Cerebellar nuclear complex (tissue), 1 donor: ENCODE data around the gene GPAT2.
"Not testable (repeated sequence)": the region's sequence is repeated elsewhere in the genome, so short reads cannot be mapped to it uniquely, and the experiment has no call there.

Source experiments
- DNase-seq, 2 experiments: peaks; one replicate each; lab custom pipeline; 2025; lab: John Stamatoyannopoulos, UW

The GPAT2 gene

DNA sequence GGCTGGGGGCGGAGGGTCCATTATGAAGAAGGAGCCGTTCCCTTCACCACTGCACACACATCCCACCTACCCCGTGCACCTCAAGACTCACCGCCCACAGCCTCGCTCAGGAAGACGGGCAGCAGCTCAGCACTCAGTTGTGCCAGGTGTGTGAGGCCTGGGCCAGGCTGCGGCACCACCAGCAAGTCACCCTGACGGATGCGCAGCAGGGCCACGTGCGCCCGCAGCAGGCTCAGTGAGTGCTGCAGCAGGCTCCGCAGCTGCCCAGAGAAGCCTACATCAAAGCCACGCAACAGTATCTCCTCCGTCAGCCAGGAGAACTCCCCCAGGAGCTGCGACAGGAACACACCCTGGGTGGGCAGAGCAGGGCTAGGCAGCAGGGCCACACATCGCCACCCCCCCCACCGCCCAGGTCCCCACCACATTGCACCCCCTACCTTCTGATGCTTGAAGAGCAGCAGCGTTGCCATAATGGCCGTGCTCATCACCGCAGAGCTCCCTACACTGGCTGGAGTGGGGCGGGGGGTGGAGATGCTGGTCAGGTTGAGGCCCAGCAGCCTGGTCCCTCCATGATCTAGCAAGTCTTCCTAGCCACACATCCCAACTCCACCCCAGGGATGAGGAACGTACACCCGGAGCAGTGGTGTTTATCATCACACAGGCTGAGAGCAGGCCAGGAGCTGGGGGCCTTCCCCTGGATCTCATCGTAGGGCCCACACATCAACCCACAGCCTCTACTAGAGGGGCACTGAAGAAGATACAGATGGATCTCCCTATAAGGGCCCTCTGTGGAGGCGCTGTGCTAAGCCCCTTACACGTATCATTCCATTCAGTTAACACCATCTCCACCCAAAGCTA, 10.2 kb downstream of the GPAT2 start:
- DNase-seq, result no peak

DNA sequence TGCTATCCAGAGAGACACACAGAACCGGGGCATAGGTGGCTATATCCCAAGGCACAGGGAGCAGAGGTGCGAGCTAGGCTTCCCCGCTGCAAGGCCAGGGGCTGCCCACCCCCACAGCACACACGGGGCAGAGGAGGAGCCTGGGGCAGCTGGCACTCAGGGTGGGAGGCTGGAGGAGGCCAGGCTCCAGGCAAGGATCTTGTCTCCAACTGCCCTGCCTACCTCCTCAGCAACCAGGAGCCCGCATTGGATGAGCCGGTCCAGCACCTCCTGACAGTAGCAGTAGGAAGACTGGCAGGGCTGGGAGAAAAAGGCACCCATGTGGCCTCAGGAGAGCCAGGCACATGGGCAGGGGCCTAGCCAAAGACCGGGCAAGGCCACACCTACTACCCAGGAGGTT, 11.0 kb downstream of the GPAT2 start:
- not testable (repeated sequence) for DNase-seq

DNA sequence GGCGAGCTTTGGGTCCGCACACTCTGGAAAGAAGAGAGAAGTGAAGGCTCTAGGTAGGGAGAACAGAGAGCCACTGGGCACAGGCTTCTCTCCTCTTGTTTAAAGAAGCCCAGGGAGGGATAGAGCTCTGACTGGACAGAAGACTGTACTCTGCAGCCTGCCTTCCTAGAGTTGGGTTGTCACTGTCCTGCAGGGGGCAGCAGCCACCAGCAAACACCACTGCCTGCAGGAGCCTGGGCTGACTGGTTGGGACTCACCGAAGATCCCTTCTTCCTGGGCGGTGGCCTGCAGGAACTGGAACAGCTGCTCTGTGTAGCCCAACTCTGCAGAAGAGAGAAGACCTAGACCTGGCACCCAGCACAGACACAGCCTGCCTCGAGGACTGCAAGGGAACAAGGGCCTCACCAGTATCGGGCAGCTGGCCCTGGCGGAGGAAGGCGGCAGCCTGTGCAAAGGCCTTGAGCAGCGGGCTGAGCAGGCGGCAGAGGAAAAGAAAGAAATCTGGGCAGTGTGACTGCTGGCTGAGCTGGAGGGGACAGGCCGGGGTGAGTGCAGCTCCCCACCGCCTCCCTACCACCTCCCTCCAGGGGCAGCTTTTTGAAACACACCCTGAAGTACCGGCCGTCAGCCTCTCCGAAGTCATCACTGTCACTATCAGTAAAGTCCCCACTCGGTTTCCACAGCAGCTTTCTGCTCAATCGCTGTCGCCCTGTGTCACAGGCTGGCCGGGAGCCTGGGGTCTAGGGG, 11.8 kb downstream of the GPAT2 start:
- DNase-seq, result not testable (repeated sequence)

DNA sequence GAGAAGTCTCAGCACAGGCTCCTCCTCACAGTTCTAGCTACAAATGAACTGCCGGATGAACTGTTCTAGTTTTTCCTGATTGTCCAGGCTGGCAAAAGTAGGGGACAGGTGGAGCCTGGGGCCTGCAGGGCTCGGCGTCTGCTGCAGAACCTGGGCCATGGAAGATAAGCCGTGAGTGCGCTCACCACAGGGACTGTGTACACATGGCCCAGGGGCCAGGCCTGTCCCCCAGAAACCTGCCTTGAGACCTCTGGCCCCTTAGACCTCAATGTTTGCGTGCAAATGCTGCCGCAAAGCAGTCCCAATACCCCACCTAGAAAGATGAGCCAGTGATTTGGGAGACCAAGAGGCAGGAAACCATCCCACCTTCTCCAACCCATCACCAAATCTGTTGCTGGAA, 12.6 kb downstream of the GPAT2 start:
- not testable (repeated sequence) for DNase-seq

DNA sequence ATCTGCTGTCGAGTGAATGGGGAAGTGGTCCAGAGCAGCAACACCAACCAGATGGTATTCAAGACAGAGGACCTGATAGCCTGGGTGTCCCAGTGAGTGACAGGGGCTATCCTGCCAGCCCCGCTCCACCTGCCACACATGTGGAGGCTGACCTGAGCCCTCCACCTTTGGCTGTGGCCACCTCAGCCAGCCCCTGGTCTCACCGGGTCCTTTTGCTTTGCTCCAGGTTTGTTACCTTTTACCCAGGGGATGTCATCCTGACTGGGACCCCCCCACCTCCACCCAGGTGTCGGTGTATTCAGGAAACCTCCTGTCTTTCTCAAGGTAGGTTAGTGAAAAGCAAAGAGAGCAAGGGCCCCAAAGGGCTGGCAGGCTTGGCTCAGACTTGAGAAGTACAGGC, 13.6 kb downstream of the GPAT2 start:
- not testable (repeated sequence) for DNase-seq

DNA sequence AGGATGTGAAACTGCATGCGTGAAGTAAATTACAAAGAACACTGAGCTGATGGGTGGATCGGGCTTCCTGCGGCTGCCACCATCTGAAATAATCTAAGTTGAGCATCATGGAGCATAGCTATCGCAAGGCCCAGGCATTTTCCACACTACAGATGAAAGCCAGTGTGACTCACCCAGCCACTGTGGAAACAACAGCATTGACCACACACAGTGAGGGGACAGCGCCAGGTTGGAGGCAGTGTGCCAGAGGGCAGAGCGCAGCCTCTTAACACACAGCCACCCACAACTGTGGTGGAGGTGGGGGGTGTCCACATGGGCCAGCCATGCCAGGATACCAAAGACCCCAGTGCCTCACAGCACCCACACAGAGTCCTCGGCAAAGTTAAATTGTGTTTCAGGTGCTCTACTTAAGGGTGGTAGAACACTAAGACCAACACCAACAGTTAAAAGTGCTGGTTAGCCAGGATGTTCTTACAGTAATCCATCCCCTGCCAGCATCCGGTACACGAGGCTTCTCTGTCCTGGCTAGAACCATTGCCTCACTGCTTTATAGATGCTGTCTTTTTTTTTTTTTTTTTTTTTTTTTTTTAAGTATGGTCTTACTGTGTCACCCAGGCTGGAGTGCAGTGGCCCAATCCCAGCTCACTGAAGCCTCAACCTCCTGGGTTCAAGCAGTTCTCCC, 14.7 kb downstream of the GPAT2 start:
- DNase-seq, result not testable (repeated sequence)

DNA sequence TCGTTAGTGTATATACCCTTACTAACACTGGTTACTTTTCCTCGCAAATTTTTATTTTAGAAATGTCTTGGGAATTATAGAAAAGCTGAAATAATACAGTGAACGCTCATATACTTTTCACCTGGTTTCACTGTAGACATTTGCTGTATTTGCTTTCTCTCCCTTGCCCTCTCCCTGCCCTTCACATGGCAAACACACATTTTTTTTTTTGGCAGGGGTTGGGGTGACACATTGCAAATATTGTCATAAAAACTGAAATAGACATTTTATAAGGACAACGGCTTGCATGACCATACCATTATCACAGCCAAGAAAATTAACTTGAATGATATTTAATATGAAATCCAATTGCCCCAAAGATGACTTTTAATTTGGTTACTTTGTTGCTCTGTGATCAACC, 18.4 kb downstream of the GPAT2 start:
- not testable (repeated sequence) for DNase-seq

DNA sequence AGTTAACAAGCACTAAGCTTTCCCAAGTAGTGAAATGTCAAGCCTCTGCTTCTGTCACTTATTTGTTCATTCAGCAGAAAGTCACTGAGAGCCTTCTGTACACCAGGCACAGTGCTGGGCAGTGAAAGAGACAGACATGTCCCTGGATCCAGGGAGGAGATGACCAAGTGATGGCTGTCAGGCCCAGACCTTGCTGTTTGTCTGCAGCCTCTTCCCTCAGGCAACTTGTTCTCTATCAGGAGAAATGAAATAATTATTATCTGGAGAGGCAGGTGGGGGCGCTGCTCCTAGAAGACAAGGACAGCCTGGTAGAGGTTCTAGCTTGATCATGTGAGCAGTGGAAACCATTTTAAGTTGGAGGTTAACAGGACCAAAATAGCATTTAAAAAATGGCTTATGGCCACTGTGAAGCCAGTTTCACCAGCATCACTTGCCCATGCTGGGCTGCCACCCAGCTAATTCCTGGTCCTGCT, 21.9 kb downstream of the GPAT2 start:
- not testable (repeated sequence) for DNase-seq

DNA sequence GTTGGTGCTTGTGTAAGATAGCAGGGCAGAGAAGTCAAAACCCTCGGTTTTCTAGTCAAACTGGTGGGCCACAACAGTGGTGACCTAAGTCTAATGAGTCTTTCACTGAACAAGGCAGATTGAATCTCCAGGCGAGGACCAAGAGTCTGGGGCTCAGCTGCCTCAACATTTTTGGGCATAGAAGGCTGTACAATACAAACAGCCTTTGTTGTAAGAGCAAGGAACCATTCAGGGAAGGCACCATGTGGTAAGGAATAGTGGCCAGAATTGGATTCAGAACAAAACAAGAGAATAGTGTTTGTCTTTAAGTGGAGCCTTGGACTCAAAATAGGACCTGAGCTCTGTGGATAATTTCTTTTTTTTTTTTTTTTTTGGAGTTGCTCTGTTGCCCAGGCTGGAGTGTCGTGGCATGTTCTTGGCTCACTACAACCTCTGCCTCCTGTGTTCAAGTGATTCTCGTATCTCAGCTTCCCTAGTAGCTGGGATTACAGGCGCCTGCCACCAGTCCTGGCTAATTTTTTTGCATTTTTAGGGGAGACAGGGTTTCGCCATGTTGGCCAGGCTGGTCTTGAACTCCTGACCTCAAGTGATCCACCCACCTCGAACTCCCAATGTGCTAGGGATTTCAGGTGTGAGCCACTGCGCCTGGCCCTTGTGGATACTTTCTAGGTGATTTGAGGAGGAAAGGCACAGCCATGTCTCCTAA, 22.5 kb downstream of the GPAT2 start:
- not testable (repeated sequence) for DNase-seq

DNA sequence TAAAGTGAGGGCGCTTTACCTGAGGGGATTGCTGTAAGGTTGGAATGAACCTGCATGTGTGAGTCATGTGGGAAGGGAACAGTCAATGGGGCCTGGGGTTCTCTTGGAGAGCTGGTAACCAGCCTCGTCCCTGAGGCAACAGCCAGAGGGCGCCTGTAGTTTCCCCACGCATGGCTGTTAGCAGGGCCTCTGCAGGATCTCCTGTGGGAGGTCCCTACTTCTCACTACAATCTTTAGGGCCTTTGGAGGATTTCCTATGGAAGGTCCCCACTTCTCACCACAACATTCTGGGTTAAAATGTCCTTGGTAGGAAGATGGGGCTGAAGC, 23.6 kb downstream of the GPAT2 start:
- DNase-seq, result not testable (repeated sequence)

DNA sequence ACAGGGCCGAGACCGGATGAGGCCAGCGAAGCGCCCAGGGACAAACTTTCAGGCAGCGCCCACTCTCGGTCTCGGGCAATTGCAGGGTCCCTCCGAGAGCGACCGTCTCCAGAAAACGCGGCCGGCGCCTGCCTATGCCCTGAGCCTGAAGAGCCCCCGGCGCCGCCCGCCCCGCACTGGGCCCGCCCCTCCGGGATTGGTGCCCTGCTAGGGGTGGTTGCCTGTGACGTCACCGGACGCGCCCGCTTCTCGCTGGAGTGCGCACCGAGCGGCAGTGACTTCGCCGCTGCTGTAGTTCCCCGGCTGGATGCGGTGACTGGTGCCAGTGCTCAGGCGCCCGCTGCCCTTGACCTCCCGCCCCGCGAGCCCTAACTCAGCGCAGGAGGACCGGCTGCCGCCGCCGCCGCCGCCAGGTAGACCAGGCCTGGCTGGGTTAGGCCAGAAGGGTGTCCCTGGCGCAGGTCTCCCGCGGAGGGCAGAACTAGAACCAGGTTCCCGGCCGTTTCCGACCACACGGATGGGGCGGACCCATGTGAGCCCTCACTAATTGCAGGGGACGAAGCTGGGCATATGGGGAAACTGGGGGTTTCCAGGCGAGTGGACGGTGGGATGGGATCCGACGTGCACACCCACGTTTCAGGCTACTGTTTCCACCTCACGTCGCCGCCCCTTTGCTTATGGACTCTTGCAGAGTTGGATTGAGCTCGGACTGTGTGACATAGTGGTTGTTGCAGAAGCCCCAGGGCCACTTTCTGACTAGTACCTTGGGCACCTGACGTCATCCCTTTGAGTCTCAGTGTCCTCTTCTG, 24.2 kb downstream of the GPAT2 start:
- DNase-seq, result not testable (repeated sequence)

DNA sequence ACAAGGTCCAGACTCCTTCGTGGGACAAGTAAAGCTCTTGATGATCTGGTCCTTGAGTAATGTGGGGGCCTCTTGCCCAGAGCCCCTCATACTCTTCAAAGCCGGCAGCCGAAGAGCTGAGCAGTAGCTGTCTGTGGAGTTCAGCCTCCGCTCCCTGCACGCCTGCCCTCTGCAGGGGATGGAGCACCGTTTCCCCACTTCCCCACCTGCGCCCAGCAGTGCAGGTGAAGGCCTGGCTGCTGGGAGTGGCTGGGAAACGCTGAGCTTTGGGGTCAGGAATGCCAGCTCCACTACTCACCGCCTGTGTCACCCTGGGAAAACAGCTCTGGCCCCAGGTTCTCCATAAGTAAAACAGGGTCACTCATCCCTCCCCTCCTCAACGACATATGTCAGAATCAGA, 24.9 kb downstream of the GPAT2 start:
- not testable (repeated sequence) for DNase-seq

DNA sequence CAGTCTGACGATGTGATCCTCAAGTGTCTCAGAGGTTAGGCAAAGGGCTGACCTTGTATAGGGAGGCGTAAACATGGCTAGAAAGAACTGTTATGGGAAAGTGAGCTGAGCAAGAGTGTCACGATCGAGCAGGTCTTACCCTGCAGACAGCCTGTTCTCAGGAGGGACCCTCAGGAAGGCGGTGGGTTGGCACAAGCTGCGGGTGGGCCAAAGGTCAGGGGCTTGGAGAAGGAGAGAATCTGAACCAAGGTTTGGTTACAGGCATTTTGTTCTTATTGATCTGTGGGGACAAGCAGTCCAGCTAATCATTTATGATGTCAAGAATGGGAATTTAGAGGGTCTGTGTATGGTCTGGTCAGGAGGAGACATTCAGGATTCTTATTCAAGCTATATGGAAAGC, 26.7 kb downstream of the GPAT2 start:
- not testable (repeated sequence) for DNase-seq

DNA sequence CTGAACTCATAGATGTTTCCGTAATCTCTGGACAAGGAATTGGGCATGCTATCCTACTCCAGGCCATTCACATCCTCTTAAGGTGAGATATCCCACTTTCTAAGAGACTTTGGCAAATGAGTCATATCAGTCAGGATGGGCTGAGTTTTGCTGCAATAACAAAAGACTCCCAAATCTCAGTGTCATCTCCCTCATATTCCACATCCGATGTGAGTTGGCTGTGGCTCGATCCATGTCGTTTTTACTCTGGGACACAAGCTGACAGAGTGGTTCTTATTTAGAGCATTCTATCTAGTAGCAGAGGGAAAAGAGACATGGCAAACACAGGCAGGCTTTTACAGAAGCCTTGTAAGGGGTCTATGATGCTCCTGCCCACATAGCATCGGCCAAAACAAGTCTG, 28.5 kb downstream of the GPAT2 start:
- DNase-seq, result not testable (repeated sequence)

DNA sequence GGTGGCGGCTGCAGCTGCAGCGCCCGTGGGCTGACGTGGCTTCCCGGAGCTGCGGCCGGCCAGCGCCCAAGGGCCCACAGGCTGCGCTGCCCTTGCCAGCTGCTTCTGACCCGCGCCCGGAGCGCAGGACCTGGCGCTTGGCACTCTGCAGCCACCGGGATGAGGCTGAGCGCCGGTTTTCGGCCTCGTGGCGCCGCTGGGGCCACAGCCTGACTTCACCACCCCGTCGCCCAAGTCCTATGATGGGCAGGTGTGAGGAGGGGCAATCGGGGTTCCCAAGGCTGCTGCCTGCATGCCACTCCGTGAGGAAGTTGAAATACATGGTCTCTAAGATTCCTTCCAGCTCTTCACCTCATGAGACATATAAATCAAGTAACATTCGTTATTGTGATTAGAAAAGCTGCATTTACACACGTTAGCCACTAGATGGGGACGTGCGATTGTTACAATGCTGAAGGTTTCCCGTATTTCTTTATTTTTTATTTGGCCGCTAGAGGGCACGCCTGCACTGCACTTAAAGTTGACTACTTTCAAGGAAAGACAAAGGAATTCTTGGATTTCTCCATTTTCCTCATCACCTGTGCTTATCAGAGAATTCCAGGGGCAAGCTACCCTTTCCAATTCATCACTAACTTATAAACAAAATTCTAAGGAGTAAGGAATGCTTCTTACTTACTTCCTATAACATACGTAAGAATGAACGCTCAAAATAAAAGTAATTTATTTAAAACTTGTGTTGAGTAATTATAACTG, 42.0 kb downstream of the GPAT2 start:
- not testable (repeated sequence) for DNase-seq

DNA sequence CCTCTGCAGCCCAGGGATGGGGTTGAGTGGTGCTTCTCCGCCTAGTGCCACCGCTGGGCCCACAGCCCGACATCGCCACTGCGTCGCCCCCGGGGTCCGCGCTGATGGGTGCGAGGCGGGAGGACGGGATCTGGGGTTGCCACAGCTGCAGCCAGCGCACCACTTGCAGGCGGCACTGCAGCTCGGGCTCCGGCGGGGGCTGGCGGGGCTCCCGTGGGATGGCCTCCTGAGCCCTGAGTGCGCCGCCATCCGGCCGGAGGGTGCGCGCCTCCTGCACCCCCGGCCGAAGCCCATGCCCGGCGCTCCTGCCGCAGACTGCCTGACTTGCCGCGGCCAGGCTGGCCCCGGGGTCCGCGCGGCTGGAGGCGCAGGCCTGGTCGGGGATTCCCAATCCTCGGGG, 42.6 kb downstream of the GPAT2 start:
- not testable (repeated sequence) for DNase-seq

DNA sequence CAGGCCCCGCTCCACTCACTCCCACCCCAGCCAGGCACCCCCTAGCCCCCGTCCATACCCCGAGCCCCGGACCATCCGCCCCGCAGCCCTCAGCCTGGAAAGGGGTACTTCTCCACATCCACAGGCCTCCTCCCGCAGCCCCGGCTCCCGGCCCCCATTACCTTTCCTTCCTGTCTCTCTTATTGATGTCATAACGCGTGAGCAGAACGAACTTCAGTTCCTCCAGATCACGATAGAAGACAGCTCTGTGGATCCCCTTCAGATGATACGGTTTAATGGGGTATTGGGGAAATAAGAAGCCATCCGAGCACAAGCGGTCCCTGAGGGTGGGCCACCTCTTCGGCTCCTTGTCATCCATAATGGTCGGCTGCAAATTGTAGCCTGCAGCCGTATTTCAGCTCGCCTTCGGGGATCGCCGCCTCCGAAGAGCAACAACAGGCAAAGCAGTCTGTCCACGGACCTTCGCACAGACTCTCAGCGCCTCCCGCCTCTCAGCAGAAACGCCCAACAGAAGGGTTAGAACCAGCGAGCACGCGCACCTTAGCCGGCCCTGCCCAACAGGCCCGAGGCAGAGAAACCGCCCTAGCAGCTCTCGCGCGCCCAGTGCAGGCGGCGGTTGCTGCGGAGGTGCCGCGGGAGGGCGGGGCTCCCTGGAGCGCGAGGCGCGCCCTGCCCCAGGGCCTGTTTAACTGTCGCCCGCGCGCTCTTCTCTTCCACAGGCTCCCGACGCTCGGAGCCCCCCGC, 43.2 kb downstream of the GPAT2 start, which contains the start of gene ANKRD36C:
Gene ANKRD36C (minus strand): TSS at position 474 of the 744 bp plus-strand sequence. CDS start 116 bp downstream, at position 358.
- not testable (repeated sequence) for DNase-seq

DNA sequence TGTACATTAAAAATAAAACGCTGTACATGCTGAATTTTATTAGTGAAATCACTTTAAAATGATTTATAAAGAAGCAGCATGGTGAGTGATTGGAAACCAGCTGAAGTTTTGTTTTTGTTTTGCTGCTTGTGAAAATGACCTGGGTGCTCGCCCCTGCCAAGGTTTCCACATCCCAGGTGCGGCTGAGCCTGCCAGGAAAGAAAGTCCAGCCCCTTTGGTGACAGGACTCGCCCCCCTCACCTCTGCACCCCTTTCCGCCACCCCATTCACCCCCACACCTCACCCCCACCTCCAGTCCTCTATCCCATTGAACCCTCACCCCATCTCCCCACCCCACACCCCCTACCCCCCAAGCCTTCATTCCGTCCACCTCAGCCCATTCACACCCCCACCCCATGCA, 43.8 kb downstream of the GPAT2 start:
- DNase-seq, result not testable (repeated sequence)
